ENCODE data around the gene AUTS2.

The AUTS2 gene

DNA sequence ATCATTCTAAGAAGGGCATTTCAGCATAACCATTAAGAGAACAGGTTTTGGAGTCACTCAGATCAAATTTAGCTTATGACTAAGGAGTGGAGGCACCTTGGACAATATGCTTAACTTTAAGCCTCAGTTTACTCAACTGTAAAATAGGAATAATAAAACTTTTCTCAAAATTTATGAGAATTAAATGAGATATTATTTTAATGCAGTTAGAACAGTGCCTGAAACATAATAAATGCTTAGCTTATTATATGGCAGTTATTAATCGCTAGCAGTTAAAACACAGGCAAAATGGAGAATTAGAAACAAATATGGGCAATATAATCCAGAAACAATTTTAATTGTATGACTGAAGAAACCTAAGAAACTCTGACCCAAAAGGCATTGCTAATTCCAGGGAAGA, 2.9 kb upstream of the AUTS2 start:
- ATAC-seq (ENCODE audit: low read depth) (no peak), DNase-seq (ENCODE audit: low spot score) (no peak)
- peaks cover 2% of the 10 kb centered on the region for H3K9me3 ChIP-seq (ENCODE audit: severe bottlenecking)
- no peak overlapping the region for H3K4me3 ChIP-seq (ENCODE audit: severe bottlenecking)
- H3K27me3 ChIP-seq (ENCODE audit: insufficient read depth, poor library complexity, severe bottlenecking): peaks cover 42% of the 10 kb centered on the region
- no peaks in the 10 kb centered on the region for H3K4me1 ChIP-seq (ENCODE audit: insufficient read depth, poor library complexity, severe bottlenecking)
- H3K27ac ChIP-seq (ENCODE audit: poor library complexity, severe bottlenecking): no peak overlapping the region
- H3K36me3 ChIP-seq (ENCODE audit: low read depth): no peaks in the 10 kb centered on the region
- TF ChIP-seq, protein P1, sequence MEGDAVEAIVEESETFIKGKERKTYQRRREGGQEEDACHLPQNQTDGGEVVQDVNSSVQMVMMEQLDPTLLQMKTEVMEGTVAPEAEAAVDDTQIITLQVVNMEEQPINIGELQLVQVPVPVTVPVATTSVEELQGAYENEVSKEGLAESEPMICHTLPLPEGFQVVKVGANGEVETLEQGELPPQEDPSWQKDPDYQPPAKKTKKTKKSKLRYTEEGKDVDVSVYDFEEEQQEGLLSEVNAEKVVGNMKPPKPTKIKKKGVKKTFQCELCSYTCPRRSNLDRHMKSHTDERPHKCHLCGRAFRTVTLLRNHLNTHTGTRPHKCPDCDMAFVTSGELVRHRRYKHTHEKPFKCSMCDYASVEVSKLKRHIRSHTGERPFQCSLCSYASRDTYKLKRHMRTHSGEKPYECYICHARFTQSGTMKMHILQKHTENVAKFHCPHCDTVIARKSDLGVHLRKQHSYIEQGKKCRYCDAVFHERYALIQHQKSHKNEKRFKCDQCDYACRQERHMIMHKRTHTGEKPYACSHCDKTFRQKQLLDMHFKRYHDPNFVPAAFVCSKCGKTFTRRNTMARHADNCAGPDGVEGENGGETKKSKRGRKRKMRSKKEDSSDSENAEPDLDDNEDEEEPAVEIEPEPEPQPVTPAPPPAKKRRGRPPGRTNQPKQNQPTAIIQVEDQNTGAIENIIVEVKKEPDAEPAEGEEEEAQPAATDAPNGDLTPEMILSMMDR (IDR thresholded peaks at IDR 0.05; ENCODE audit: poor library complexity, severe bottlenecking): no peak

- TF ChIP-seq, protein P1 (IDR thresholded peaks at IDR 0.05; ENCODE audit: poor library complexity, severe bottlenecking): no peak
- ATAC-seq (ENCODE audit: low read depth): no peak
- Histone ChIP-seq H3K27ac (ENCODE audit: poor library complexity, severe bottlenecking) (no peak overlapping the region), H3K4me3 (ENCODE audit: severe bottlenecking) (no peak overlapping the region), H3K9me3 (ENCODE audit: severe bottlenecking) (peaks cover 2% of the 10 kb centered on the region), H3K36me3 (ENCODE audit: low read depth) (no peaks in the 10 kb centered on the region), H3K4me1 (ENCODE audit: insufficient read depth, poor library complexity, severe bottlenecking) (no peaks in the 10 kb centered on the region), H3K27me3 (ENCODE audit: insufficient read depth, poor library complexity, severe bottlenecking) (peaks cover 48% of the 10 kb centered on the region)
- no peak for DNase-seq (ENCODE audit: low spot score)
Measured at GRCh38 chr7:69596056-69596455, 2.2 kb upstream of the AUTS2 start.

- DNase-seq (ENCODE audit: low spot score) (no peak), ATAC-seq (ENCODE audit: low read depth) (peak; percentile 13; the same call in 1 of the 3 replicates)
- Histone ChIP-seq H3K27me3 (ENCODE audit: insufficient read depth, poor library complexity, severe bottlenecking) (peaks cover 56% of the 10 kb centered on the region), H3K27ac (ENCODE audit: poor library complexity, severe bottlenecking) (no peak overlapping the region), H3K4me1 (ENCODE audit: insufficient read depth, poor library complexity, severe bottlenecking) (no peaks in the 10 kb centered on the region), H3K4me3 (ENCODE audit: severe bottlenecking) (no peak overlapping the region), H3K36me3 (ENCODE audit: low read depth) (no peaks in the 10 kb centered on the region), H3K9me3 (ENCODE audit: severe bottlenecking) (peaks cover 2% of the 10 kb centered on the region)
- TF ChIP-seq, protein P1 (IDR thresholded peaks at IDR 0.05; ENCODE audit: poor library complexity, severe bottlenecking): no peak
Measured at GRCh38 chr7:69596723-69597277, 1.5 kb upstream of the AUTS2 start.

DNA sequence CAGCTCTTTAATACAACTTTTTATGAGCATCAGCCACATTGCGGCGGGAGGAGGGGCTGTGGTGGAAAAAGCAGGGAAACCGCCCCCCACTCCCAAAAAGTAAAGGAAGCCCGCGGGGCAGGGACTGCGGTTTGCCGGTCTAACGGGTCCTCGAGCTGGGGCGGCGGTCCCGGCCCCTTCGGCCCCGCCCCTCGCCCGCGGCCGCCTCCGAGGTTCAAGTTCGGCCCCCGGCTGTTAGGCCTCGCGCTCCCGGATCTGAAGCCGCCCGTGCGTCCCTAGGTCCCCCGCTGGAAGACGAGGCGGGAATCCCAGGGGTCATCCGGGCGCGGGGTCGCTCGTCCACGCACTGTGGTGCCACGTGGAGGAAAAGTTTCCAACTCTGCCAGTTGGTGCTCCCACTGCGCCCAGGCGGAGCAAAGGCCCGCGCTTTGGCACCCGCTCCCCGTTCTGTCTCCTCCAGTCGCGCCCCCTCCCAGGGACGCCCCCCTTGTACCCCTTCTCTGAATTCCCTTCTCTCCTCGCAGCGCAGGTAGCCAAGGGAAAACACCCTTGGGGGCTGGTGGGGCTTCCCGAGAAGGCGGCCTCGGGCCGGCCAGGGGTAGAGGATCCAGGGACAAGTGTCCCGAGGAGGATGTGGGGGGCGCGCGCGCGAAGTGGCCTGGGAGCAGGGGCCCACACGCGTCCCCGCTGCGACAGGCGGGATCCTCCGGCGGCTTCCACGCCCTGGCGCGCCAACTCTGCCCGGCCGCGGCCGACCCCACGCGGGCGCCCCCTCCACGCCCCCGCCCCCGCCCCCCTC, 798 bp upstream of the AUTS2 start:
- H3K4me3 ChIP-seq (ENCODE audit: severe bottlenecking): no peak overlapping the region
- no peak overlapping the region for H3K27ac ChIP-seq (ENCODE audit: poor library complexity, severe bottlenecking)
- H3K4me1 ChIP-seq (ENCODE audit: insufficient read depth, poor library complexity, severe bottlenecking): no peaks in the 10 kb centered on the region
- H3K36me3 ChIP-seq (ENCODE audit: low read depth): no peaks in the 10 kb centered on the region
- DNase-seq (ENCODE audit: low spot score) (no peak), ATAC-seq (ENCODE audit: low read depth) (no peak)
- peaks cover 60% of the 10 kb centered on the region for H3K27me3 ChIP-seq (ENCODE audit: insufficient read depth, poor library complexity, severe bottlenecking)
- peaks cover 2% of the 10 kb centered on the region for H3K9me3 ChIP-seq (ENCODE audit: severe bottlenecking)
- TF ChIP-seq, protein P1 (IDR thresholded peaks at IDR 0.05; ENCODE audit: poor library complexity, severe bottlenecking): no peak
